Left ventricle myocardium inferior (tissue), 1 donor: ENCODE measurements around the gene PTPRG. TPM values are rescaled to one million over a fixed set of nuclear protein-coding genes. Genes with fewer than 3 reads are reported as not detected.

Source experiments
- DNase-seq: peaks from one replicate; pipeline ENCODE4 v3.0.0-alpha.2; 2020
- H3K27ac ChIP-seq: fragments of 200-600 bp; replicated peaks from 2 replicates; pipeline ENCODE4 v1.8.0; 2021
- H3K27me3 ChIP-seq: fragments of 200-600 bp; 2 replicates; pipeline ENCODE4 v1.8.0; 2021; ENCODE audit warnings: low read depth
- H3K36me3 ChIP-seq: fragments of 200-600 bp; 2 replicates; pipeline ENCODE4 v1.8.0; 2021
- H3K4me1 ChIP-seq: fragments of 200-600 bp; 2 replicates; pipeline ENCODE4 v1.8.0; 2021
- H3K4me3 ChIP-seq: fragments of 200-600 bp; 2 replicates; pipeline ENCODE4 v1.8.0; 2021; ENCODE audit warnings: mild to moderate bottlenecking, moderate library complexity
- H3K9me3 ChIP-seq: fragments of 200-600 bp; replicated peaks from 2 replicates; pipeline ENCODE4 v1.8.0; 2021
- intact Hi-C: fragments of 100-400 bp; cut with micrococcal nuclease; formaldehyde crosslinking; loops from one replicate; pipeline ENCODE4 v1.11.0; 2022
- total RNA-seq: library from RNA; stranded (reverse); fragmentation: NEBNext Ultra II Directional; extraction: Animal tissue kit (Norgen Biotek cat#: 25700); gene quantifications from one replicate; pipeline ENCODE4 v1.2.1, GENCODE V29; 2021
- TF ChIP-seq, protein P1 (sequence below): fragments of 200-600 bp; IDR thresholded peaks from 2 replicates; pipeline ENCODE4 v1.8.0; 2021; ENCODE audit warnings: antibody characterized with exemption, mild to moderate bottlenecking, borderline replicate concordance
- donor health status: DM: no; HTN: yes; CAD: no; lungs with severe emphysema.

Gene PTPRG
- total RNA-seq, 1 donor from 2014 or later: 29.6 TPM

DNA sequence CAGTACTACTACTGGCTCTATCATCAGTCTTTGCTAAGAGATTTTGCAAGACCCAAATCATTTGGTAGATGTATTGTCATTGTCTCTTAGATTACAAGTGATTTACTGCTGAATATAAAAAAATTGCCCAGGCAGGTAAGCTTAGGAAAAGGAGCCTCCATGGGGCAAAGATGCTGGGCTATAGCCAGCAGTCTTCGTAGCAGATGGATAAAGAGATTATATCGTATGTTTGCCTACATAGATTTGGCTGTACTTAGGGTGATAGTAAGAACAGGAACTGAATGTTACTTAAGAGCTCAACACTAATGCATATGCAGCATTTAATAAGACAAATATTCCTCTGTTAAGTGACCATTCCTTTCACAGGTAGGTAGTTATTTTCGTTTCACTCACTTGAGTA, 48.9 kb downstream of the PTPRG start:
- Histone ChIP-seq H3K4me1 (peaks cover 53% of the 10 kb centered on the region), H3K27ac (no peak overlapping the region), H3K4me3 (no peak overlapping the region), H3K27me3 (no peaks in the 10 kb centered on the region), H3K36me3 (peaks cover 12% of the 10 kb centered on the region), H3K9me3 (no peaks in the 10 kb centered on the region)
- intact Hi-C loops: no loop called here
- TF ChIP-seq, protein P1, sequence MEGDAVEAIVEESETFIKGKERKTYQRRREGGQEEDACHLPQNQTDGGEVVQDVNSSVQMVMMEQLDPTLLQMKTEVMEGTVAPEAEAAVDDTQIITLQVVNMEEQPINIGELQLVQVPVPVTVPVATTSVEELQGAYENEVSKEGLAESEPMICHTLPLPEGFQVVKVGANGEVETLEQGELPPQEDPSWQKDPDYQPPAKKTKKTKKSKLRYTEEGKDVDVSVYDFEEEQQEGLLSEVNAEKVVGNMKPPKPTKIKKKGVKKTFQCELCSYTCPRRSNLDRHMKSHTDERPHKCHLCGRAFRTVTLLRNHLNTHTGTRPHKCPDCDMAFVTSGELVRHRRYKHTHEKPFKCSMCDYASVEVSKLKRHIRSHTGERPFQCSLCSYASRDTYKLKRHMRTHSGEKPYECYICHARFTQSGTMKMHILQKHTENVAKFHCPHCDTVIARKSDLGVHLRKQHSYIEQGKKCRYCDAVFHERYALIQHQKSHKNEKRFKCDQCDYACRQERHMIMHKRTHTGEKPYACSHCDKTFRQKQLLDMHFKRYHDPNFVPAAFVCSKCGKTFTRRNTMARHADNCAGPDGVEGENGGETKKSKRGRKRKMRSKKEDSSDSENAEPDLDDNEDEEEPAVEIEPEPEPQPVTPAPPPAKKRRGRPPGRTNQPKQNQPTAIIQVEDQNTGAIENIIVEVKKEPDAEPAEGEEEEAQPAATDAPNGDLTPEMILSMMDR: no peak
- DNase-seq: no peak

DNA sequence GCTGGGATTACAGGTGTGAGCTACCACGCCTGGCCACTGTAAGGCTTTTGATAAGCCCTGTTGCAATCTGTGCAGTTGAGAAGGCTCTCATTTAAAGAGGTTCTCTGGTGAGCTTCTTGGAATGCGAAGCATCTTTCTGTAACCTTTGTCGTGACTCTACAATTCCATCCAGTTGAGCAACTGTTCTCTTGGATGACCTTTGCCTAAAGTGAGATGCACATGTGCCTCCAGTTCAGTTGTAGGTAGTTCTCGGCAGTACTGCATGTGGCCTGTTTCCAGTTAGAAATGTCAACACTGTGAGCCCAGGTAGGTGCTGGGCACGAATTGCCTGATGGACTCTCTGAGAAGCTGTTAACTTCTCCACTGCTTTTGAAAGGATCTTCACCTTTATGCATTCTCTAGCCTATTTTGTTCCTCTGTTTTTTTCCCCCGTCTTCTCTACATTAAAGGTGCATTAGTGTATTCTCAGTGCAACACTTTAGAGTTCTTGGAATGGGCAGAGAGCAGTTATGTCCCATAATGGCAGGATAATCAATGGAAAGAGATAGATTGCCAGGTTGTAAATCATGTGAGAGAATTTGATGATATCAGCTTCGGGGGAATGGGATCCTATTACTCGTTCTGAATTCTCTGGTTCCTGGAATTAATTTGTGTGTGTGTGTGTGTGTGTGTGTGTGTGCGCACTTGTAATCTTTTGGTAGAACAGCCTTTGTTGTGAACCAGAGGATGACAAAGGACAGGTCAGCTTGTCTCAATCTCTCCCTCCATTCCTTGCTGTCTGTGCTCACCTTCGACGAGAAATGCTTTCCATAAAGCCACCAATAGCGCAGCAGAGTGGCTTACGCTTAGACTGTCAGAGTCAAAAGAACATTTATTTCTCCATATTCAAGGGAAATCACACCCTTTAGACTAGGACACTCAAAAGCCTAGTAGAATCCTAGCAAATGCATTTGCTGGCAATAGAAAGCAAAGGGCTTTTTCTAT, 51.1 kb downstream of the PTPRG start:
- Histone ChIP-seq H3K27ac (no peak overlapping the region), H3K4me1 (peaks cover 56% of the 10 kb centered on the region), H3K9me3 (no peaks in the 10 kb centered on the region), H3K27me3 (no peaks in the 10 kb centered on the region), H3K4me3 (no peak overlapping the region), H3K36me3 (peaks cover 5% of the 10 kb centered on the region)
- DNase-seq: no peak
- intact Hi-C loops: no loop called here
- TF ChIP-seq, protein P1: no peak

DNA sequence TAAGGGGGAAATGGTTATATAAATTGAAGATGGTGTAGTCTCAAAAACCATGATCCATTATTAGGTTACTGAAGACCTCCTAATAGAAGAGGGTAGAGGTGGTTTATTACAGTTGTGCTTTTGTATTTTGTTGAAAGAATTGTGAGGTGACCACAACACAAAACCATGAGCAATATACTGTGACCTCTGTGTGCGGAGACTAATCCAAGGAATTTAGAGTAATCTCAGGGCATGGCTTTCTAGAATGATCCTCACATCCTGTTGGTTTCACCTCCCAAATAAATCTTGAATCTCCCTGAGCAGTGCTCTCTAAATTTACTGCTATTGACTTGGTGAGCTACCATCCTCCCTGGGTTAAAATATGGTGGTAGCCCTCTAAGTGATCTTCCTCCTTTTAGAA, 52.3 kb downstream of the PTPRG start:
- Histone ChIP-seq H3K27ac (no peak overlapping the region), H3K4me3 (no peak overlapping the region), H3K36me3 (peaks cover 5% of the 10 kb centered on the region), H3K27me3 (no peaks in the 10 kb centered on the region), H3K9me3 (no peaks in the 10 kb centered on the region), H3K4me1 (peaks cover 54% of the 10 kb centered on the region)
- intact Hi-C loops: no loop called here
- DNase-seq: no peak
- TF ChIP-seq, protein P1: no peak

DNA sequence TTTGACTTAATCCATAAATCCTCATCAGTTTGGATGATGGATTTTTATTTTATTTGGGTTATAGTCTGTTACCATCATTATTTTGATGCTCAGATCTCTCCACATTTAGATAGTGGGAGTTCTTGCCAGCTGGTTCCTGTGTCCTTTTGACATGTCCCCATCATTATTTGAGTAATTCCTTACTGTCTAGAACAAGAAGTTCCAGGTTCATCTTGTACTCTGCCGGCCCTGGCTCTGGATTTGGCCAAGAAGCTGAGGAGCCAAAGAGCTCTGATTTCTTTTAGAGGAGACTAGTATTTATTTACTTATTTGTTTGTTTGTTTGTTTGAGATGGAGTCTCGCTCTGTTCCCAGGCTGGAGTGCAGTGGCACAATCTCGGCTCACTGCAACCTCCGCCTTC, 54.3 kb downstream of the PTPRG start:
- no peak overlapping the region for H3K27ac ChIP-seq
- H3K36me3 ChIP-seq: peaks cover 5% of the 10 kb centered on the region
- TF ChIP-seq, protein P1: no peak
- no peak overlapping the region for H3K4me3 ChIP-seq
- peaks cover 52% of the 10 kb centered on the region for H3K4me1 ChIP-seq
- intact Hi-C loops: no loop called here
- no peaks in the 10 kb centered on the region for H3K9me3 ChIP-seq
- DNase-seq: no peak
- H3K27me3 ChIP-seq: no peaks in the 10 kb centered on the region

DNA sequence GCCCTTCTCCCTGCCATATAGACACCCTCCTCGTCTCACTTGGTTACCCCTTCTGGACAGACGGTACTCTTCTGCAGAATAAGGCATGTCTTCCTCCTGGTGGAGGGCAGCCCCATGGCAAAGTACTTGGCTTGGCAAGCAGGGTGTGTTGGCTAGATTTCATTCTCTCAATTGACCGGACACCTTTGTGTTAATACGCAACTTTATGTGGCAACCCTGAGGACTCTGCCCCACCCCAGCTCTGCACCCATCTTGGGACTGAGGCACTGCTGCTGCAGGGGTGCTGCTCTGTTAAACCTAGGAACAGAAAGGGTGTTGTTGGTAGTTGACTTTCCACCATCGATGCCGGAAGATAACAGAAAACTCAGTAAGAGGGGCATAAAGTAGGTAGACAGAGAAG, 55.2 kb downstream of the PTPRG start:
- no peaks in the 10 kb centered on the region for H3K9me3 ChIP-seq
- no peak overlapping the region for H3K4me3 ChIP-seq
- H3K27me3 ChIP-seq: no peaks in the 10 kb centered on the region
- intact Hi-C loops: no loop called here
- H3K36me3 ChIP-seq: no peaks in the 10 kb centered on the region
- H3K27ac ChIP-seq: no peak overlapping the region
- H3K4me1 ChIP-seq: peaks cover 52% of the 10 kb centered on the region
- TF ChIP-seq, protein P1: no peak
- DNase-seq: no peak
